GOT3 (cell line): ENCODE data around the gene ENTREP3.
"Not testable (repeated sequence)": the region's sequence is repeated elsewhere in the genome, so short reads cannot be mapped to it uniquely, and the experiment has no call there.

Experiments used
- DNase-seq: peaks from one replicate; lab custom pipeline; 2025; ENCODE audit warnings: mixed read lengths; lab: John Stamatoyannopoulos, UW

The ENTREP3 gene

GRCh38 chr1:155250633-155251449 lies 4.4 kb downstream of the ENTREP3 start:
- peak; percentile 65 for DNase-seq

DNA sequence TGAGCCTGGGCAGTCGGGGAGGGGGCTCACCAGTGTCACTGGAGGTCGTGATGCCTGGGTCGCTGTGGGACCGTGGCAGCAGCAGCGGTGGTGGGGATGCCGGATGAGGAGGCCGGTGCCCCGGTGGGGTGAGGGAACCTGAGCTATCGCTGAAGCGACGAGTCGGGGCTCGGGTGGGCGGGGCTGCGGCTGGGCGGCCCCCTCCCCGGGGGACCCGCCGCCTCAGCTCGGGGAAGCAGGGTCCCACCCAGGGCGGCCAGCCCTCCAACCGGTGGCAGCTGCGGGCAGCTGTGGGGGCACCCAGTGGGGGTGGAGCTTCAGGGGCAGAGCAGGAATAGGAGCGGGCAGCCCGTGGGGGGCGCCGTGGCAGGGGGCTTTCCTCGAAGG lies 5.0 kb downstream of the ENTREP3 start:
- DNase-seq = no peak

DNA sequence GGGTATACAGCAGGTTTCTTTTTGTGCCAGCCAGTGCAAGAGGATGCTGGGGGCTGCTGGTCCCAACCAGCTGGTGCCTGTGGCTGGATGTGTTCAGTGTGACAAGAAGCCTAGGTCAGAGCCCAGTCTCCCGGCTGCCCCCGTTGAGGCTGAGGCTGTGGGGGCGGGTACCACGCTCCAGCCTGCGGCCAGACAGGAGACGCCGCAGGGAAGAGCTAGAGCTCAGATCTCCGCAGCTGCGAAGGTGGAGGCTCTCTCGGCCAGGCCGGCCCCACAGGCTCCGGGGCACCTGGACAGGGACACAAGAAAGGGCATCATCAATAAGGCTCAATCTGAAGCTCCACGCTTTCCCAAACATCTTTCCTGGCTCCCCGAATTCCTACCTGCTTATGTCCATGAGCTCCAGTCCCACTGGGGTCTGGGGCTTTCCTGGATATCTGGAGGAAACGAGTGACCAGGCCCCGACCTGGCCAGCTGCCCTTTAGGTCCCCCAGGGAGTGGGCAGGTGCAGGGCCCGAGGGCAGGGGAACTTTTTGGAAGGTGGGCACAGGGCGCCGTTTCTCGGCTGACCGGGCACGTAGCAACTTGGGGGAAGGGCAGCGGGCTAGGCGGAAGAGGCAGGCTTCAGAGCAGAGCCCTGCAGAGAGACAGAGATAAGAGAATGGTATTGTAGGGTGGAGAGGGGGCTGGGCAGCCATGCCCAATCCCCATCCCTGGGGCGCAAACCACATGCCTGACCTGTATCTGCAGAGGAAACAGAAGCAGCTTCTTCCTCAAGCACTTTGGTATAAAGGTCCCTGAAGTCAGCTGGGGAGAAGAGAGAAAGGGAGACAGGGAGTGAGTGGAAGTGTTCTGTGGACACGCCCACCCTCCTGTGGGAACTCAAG lies 7.4 kb downstream of the ENTREP3 start:
- DNase-seq = no peak

DNA sequence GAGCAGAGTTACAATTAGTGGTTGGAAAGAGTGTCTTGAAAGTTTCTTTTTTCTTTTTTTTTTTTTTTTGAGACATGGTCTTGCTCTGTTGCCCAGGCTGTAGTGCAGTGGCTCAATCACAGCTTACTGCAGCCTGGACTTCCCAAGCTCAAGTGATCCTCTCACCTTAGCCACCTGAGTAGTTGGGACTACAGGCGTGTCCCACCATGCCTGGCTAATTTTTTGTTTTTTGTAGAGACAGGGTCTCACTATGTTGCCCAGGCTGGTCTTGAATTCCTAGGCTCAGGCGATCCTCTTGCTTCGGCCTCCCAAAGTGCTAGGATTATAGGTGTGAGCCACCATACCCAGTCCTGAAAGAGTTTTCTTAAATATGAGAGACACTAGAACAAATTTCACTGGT lies 8.5 kb downstream of the ENTREP3 start:
- DNase-seq = not testable (repeated sequence)

- no peak for DNase-seq
Observed at GRCh38 chr1:155245163-155245524, 10.1 kb downstream of the ENTREP3 start.

DNA sequence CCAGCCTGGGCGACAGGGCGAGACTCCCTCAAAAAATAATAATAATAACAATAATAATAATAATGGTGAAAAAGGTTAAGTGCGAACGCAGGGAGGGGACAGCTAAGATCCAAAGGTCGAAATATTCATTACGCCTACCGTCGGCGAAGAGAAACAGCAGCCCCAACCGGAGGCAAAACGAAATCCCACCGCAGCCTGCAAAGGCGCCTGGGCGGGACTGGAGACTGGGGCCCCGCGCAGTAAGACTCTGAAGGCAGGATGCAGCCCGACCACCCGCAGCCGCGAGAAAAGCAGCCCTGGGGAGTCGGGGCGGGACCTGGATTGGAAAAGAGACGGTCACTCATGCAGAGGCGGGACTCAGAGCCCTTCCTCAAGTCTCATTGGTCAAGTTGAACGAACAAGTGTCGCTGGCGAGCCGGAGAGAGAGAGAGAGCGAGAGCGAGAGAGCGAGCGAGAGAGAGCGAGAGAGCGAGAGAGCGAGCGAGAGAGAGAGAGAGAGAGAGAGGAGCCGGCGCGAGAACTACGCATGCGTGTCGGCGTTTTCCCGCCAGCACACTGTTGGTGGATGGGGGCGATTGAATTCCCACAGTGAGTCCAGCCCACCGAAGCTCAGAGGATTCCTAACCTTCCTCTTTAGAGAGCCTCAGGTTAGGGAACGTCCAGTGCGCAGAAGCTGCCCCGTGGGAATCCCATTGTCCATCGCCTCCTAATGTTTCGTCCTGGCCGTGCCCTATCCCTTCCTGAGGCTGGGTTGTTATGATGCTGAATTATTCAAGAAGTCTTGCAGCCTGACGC lies 10.7 kb downstream of the ENTREP3 start:
- peak; percentile 76 for DNase-seq

DNA sequence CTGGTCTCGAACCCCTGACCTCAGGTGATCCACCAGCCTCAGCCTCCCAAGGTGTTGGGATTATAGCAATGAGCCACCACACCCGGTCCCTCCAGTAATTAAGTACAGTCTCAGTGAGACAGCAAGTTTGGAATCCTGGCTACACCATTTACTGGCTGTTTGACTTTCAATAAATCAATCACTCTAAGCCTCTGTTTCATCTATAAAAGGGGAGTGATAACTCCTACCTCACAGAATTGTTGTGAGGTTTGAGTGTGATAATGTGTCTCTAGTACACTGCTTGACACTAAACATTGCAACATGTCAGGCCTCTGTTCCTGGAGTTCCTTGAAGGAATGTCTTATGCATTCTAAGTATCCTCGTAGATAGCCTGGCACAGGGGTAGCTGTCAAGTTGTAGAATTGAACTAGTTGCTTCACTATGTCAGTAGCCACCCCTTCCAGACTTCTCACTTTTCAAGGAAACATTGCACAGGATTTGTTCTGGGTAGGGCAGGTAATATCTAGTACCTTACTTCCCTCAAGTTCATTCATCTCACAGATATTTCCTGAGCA lies 12.4 kb downstream of the ENTREP3 start:
- no peak for DNase-seq

GRCh38 chr1:155241841-155242264 lies 13.4 kb downstream of the ENTREP3 start:
- no peak for DNase-seq

- DNase-seq = no peak
Observed at GRCh38 chr1:155241069-155241679, 14.1 kb downstream of the ENTREP3 start.

DNA sequence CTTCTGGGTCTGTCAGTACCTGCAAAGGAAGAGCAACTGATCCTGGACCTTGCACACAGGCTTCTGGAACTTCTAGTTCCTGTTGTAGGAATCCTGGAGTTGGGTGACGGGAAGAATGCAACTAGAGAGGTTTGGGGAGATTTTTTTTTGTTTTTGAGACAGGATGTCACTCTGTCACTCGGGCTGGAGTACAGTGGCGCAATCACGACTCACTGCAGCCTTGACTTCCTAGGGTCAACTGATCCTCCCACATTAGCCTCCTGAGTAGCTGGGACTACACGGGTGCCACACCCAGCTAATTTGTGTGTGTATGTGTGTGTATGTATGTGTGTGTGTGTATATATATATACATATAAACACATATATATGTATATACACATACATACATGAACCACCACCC lies 18.8 kb downstream of the ENTREP3 start:
- no peak for DNase-seq

GRCh38 chr1:155235375-155235774 lies 19.9 kb downstream of the ENTREP3 start:
- not testable (repeated sequence) for DNase-seq

GRCh38 chr1:155233502-155233901 lies 21.8 kb downstream of the ENTREP3 start:
- not testable (repeated sequence) for DNase-seq

DNA sequence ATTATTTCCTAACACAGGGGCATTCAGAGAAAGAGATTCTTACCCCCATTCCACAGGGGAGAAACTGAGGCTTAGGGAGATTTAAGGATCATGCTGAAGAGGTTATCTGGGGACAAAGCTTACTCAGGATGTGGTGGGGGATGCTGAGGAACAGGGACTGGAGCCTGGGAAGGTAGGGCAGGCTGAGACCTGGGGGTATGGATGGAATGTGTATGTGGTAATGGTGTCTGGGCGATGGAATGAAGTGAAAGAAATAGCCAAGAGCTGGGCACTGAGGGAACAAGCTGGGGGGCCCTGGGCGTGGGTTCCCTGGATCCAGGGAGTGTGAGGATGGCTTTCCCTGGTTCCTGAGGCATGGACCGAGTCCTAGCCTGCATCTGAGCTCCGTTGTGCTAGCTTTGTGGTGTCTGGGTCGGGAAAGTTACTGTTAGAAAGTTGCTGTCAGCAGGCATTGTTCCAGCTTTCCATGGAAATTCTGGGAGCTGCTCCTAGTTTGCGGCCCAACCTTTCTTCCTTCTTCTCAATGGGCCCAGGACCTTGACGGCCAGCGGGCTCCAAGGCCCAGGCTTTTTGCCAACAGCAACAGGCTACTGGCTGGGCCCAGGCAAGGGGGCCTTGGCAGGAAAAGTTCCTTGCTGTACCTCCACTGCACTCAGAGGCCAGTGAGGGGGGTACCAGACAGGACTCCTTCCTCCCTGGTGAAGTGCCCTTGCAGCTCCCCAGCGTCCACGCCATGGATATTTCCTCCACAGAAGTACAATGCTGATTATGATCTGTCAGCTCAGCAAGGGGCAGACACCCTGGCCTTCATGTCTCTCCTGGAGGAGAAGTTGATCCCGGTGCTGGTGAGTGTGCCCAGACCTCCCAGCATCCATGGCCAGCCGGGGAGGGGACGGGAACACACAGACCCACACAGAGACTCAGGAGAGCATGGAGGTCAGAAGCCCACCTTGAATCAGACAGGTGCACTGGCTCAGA lies 23.0 kb downstream of the ENTREP3 start:
- DNase-seq = not testable (repeated sequence)

- DNase-seq = not testable (repeated sequence)
Observed at GRCh38 chr1:155231302-155231701, 24.0 kb downstream of the ENTREP3 start.

DNA sequence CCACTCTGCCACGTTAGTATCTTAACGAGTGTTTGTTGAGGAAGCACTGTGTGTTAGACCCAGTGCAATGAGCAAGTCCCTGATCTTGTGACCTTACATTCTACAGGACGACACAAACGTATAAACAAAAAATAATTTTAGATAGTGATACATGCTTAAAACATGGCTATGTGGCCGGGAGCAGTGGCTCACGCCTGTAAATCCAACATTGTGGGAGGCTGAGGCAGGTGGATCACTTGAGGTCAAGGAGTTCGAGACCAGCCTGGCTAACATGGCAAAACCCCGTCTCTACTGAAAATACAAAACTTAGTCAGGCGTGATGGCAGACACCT lies 27.2 kb downstream of the ENTREP3 start:
- DNase-seq = no peak

DNA sequence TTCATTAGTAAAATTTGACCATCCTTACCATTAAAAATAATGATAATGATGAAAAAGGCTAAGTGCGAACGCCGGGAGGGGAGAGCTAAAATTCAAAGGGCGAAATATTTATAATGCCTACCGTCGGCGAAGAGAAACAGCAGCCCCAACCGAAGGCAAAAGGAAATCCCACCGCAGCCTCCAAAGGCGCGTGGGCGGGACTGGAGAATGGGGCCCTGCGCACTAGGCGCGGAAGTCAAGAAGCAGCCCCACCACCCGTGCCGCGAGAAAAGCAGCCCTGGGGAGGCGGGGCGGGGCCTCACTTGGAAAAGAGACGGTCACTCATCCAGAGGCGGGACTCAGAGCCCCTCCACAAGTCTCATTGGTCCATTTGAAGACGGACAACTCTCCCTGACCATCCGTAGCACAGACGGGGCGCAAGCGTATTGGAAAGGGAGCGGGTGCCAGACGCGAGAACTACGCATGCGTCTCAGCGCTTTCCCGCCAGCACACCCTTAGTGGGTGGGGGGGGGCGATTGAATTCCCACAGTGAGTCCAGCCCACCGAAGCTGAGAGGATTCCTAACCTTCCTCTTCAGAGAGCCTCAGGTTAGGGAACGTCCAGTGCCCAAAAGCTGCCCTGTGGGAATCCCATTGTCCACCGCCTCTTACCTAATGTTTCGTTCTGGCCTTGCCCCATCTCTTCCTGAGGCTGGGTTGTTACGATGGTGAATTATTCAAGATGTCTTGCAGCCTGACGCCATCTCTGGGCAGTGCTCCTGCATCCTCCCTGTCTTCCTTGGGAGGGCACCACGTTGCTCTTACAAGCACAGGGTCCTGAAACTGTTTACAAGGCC lies 27.8 kb downstream of the ENTREP3 start:
- peak; percentile 93 for DNase-seq

GRCh38 chr1:155226910-155227260 lies 28.4 kb downstream of the ENTREP3 start:
- no peak for DNase-seq

DNA sequence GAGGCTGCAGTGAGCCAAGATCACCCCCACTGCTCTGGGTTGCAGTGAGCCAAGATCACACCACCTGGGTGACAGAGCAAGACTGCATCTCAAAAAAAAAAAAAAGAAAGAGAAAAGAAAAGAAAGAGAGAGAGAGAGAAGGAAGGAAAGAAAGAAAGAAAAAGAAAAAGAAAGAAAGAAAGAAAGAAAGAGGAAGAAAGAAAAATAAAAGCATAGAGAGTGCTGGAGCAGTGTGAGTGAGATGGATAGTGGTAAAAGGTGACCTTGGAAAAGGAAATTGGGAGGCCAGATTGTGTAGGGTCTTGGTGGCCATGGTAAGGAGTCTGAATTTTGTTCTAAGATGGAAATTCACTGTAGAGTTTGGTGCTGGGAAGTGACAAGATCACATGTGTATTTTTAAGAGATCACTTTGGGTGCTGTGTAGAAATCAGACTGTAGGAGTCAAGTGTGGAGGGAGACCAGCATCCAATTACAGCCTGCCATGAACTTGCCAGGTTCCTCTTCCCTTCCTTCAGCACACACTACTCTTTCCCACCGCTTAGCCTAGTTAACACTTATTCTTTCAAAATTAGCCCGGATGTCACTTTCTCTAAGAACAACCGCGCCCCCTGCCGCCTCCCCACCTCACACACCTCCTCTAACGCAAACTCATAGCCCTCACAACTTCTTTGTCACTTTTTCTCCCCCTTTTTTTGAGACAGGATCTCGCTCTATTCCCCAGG lies 28.9 kb downstream of the ENTREP3 start:
- DNase-seq = no peak

- DNase-seq = not testable (repeated sequence)
Observed at GRCh38 chr1:155225404-155225759, 29.9 kb downstream of the ENTREP3 start.
